Osteoblast (primary cell): ENCODE data around the gene CSTA. TPM values are rescaled to one million over a fixed set of nuclear protein-coding genes. Genes with fewer than 3 reads are reported as not detected.

Source experiments
- DNase-seq: peaks from one replicate; pipeline ENCODE4 v3.0.0; 2011; ENCODE audit warnings: low spot score, mixed read lengths; ENCODE audit not compliant: insufficient read length; ENCODE audit errors: missing footprints
- H2AFZ ChIP-seq: 2 replicates; pipeline ENCODE4 v1.6.0; 2011; ENCODE audit warnings: mild to moderate bottlenecking, low read length
- H3K27ac ChIP-seq: 2 replicates; pipeline ENCODE4 v1.5.1; 2011; ENCODE audit warnings: mild to moderate bottlenecking, low read depth, low read length, moderate library complexity
- H3K27me3 ChIP-seq: 2 replicates; pipeline ENCODE4 v1.6.0; 2012; ENCODE audit warnings: mild to moderate bottlenecking, control low read depth, inconsistent platforms, low read length, moderate library complexity; ENCODE audit not compliant: insufficient read depth
- H3K36me3 ChIP-seq: 2 replicates; pipeline ENCODE4 v1.5.1; 2011; ENCODE audit warnings: mild to moderate bottlenecking, low read length, control low read depth, moderate library complexity; ENCODE audit not compliant: insufficient read depth
- H3K4me1 ChIP-seq: 2 replicates; pipeline ENCODE4 v1.5.1; 2011; ENCODE audit warnings: mild to moderate bottlenecking, low read length, control low read depth, moderate library complexity; ENCODE audit not compliant: insufficient read depth
- H3K4me2 ChIP-seq: 2 replicates; pipeline ENCODE4 v1.6.0; 2011; ENCODE audit warnings: mild to moderate bottlenecking, low read length; ENCODE audit not compliant: insufficient read depth
- H3K4me3 ChIP-seq: fragments of 200-600 bp; sonication (generic); 3 replicates; pipeline ENCODE4 v1.5.1; 2012; ENCODE audit warnings: mild to moderate bottlenecking, low read length, inconsistent platforms; ENCODE audit not compliant: insufficient read depth
- H3K79me2 ChIP-seq: 2 replicates; pipeline ENCODE4 v1.6.0; 2012; ENCODE audit warnings: mild to moderate bottlenecking, low read length, control low read depth, inconsistent platforms; ENCODE audit not compliant: insufficient read depth
- H3K9me3 ChIP-seq: 2 replicates; pipeline ENCODE4 v1.5.1; 2011; ENCODE audit warnings: low read depth, low read length, control low read depth
- H4K20me1 ChIP-seq: 2 replicates; pipeline ENCODE4 v1.6.0; 2012; ENCODE audit warnings: mild to moderate bottlenecking, low read length, control low read depth; ENCODE audit not compliant: insufficient read depth
- total RNA-seq: library from RNA; depleted of rRNA; stranded (reverse); fragments of >200 nt; gene quantifications from 2 replicates; pipeline ENCODE4 v1.2.3, GENCODE V29; 2012
- TF ChIP-seq, protein P1 (sequence below): IDR thresholded peaks from 2 replicates; pipeline ENCODE4 v1.5.1; 2011; ENCODE audit warnings: mild to moderate bottlenecking, low read depth, low read length, moderate library complexity; ENCODE audit errors: extremely low read depth

The CSTA gene
- total RNA-seq, 1 donor, result 18.1 TPM

DNA sequence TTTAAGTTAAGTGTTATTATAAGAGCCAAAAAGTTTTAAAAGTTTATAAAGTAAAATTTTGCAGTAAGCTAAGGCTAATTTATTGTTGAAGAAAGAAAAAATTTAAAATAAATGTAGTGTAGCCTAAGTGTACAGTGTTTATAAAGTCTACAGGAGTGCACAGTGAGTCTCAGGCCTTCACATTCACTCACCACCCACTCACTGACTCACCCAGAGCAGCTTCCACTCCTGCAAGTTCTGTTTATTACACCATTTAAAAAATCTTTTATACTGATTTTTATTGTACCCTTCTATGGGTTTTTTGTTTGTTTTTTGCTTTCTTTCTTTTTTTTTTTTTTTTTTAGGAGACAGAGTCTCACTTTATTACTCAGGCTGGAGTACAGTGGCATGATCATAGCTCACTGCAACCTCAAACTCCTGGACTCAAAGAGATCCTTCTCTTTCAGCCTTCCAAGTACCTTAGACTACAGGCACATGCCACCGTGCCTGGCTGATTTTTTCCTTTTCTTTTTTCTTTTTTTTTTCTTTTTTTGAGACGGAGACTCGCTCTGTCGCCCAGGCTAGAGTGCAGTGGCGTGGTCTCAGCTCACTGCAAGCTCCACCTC lies 25.9 kb downstream of the CSTA start:
- no peaks in the 10 kb centered on the region for H4K20me1 ChIP-seq
- H3K4me2 ChIP-seq, result peak overlapping the region; percentile 40
- no peaks in the 10 kb centered on the region for H3K9me3 ChIP-seq
- TF ChIP-seq, protein P1, sequence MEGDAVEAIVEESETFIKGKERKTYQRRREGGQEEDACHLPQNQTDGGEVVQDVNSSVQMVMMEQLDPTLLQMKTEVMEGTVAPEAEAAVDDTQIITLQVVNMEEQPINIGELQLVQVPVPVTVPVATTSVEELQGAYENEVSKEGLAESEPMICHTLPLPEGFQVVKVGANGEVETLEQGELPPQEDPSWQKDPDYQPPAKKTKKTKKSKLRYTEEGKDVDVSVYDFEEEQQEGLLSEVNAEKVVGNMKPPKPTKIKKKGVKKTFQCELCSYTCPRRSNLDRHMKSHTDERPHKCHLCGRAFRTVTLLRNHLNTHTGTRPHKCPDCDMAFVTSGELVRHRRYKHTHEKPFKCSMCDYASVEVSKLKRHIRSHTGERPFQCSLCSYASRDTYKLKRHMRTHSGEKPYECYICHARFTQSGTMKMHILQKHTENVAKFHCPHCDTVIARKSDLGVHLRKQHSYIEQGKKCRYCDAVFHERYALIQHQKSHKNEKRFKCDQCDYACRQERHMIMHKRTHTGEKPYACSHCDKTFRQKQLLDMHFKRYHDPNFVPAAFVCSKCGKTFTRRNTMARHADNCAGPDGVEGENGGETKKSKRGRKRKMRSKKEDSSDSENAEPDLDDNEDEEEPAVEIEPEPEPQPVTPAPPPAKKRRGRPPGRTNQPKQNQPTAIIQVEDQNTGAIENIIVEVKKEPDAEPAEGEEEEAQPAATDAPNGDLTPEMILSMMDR, result no peak
- H3K27me3 ChIP-seq, result no peaks in the 10 kb centered on the region
- no peak overlapping the region for H3K27ac ChIP-seq
- no peak for DNase-seq
- H3K4me3 ChIP-seq, result no peak overlapping the region
- H3K36me3 ChIP-seq, result no peaks in the 10 kb centered on the region
- no peaks in the 10 kb centered on the region for H3K79me2 ChIP-seq
- no peak overlapping the region for H2AFZ ChIP-seq
- peaks cover 2% of the 10 kb centered on the region for H3K4me1 ChIP-seq

DNA sequence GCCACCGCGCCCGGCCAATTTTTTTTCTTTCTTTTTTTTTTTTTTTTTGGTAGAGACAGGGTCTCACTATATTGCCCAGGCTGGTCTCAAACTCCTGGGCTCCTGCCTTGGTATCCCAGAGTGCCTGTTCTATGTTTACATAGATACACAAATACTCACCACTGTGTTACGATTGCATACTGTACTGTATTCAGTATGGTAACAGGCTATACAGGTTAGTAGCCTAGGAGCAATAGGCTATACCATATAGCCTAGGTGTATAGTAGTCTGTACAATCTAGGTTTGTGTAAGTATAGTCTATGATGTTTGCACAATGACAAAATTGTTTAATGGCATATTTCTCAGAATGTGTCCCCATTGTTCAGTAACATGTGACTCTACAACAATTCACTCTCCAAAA lies 26.6 kb downstream of the CSTA start:
- no peaks in the 10 kb centered on the region for H4K20me1 ChIP-seq
- no peaks in the 10 kb centered on the region for H3K79me2 ChIP-seq
- H3K27me3 ChIP-seq, result no peaks in the 10 kb centered on the region
- no peaks in the 10 kb centered on the region for H3K9me3 ChIP-seq
- TF ChIP-seq, protein P1, result no peak
- no peak overlapping the region for H3K4me2 ChIP-seq
- no peak overlapping the region for H3K27ac ChIP-seq
- no peaks in the 10 kb centered on the region for H3K36me3 ChIP-seq
- no peak for DNase-seq
- H2AFZ ChIP-seq, result no peak overlapping the region
- no peak overlapping the region for H3K4me3 ChIP-seq
- peaks cover 2% of the 10 kb centered on the region for H3K4me1 ChIP-seq

DNA sequence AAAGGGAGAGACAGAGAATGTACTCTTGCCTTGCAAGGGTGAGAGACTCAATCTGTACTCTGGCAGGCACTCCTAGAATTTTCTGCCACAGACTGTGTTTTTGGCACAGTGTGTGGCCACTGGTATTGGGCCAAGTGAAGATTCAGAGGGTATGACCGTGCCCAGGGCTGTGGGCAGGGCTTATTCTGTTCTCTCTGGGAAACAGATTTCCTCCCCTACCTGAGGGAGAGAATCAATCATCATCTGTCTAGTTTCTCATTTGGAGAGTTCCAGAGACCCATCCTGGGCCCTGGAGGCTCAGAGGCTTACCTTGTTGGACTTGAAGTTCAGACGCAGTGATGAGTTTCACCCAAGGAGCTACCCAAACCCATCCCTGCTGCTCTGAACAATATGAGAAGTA lies 28.2 kb downstream of the CSTA start:
- no peak overlapping the region for H2AFZ ChIP-seq
- H3K4me1 ChIP-seq, result peaks cover 2% of the 10 kb centered on the region
- H4K20me1 ChIP-seq, result no peaks in the 10 kb centered on the region
- TF ChIP-seq, protein P1, result no peak
- no peaks in the 10 kb centered on the region for H3K79me2 ChIP-seq
- no peaks in the 10 kb centered on the region for H3K36me3 ChIP-seq
- H3K4me2 ChIP-seq, result no peak overlapping the region
- no peak overlapping the region for H3K27ac ChIP-seq
- DNase-seq, result no peak
- no peak overlapping the region for H3K4me3 ChIP-seq
- H3K27me3 ChIP-seq, result no peaks in the 10 kb centered on the region
- H3K9me3 ChIP-seq, result no peaks in the 10 kb centered on the region

DNA sequence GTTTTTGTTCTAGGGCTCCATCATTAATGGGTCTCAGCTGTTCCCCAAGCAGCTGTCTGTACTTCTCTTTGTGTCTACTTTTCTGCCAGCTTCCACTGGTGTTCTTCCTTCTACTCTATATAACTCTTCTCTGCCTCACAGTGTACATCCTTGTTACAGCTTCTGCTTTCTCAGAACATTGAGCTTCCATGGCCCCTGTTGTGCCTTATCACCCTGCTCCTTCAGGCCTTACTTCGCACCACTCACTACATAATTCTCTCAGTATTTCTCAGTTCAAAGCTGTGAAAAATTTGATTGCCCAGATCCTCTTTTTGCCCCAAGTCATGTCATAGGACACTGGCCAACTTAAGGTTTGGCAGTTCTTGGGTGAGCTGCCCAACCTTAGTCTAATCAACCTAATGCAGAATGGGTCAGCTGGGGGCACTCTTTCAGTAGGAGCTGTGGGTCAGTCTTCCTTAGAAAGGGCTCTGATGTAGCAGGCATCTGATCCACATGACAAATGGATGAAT lies 28.9 kb downstream of the CSTA start:
- Histone ChIP-seq H3K27ac (no peak overlapping the region), H2AFZ (no peak overlapping the region), H3K27me3 (no peaks in the 10 kb centered on the region), H3K4me3 (no peak overlapping the region), H4K20me1 (no peaks in the 10 kb centered on the region), H3K4me2 (no peak overlapping the region), H3K9me3 (no peaks in the 10 kb centered on the region), H3K36me3 (no peaks in the 10 kb centered on the region), H3K4me1 (peaks cover 2% of the 10 kb centered on the region), H3K79me2 (no peaks in the 10 kb centered on the region)
- TF ChIP-seq, protein P1, result no peak
- no peak for DNase-seq
